ENCODE results near the gene PTPRZ1. TPM values are rescaled to one million over a fixed set of nuclear protein-coding genes. Genes with fewer than 3 reads are reported as not detected.

The PTPRZ1 gene
- total and polyA plus RNA-seq, 4 donors, result 0.07 to 0.17 (median 0.09) TPM; not detected in 1

DNA sequence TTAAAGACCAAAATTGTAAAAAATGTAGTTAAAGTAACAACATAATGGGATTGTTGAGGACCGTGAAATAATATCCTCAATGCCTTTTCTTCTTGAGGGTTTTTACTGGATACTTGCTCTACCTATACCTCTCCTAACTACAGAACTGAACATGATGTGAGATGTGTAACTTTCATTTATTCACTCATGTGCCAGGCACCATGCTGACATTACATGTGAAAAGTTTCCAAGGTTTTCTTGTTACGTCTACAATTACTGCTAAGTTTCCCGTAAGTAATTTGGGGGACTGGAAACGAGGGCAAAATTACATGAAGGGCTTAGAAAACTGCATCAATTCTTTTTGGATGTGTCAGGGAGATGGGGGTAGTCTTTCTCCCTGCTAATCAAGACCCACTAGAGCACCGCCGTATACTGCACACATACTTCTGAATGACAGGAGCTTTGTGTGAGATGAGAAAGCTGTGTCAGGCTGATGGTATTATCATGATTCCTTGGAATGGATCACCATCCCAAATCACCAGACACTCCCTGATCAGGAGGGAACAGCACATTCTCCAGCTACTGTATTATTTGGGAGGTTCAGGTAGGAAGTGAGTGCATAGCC, 41.8 kb downstream of the PTPRZ1 start:
- TF ChIP-seq EGR1 (IDR thresholded peaks at IDR 0.05; ENCODE audit: low read depth in 2 of 2), result no peak
- TF ChIP-seq, protein P1, sequence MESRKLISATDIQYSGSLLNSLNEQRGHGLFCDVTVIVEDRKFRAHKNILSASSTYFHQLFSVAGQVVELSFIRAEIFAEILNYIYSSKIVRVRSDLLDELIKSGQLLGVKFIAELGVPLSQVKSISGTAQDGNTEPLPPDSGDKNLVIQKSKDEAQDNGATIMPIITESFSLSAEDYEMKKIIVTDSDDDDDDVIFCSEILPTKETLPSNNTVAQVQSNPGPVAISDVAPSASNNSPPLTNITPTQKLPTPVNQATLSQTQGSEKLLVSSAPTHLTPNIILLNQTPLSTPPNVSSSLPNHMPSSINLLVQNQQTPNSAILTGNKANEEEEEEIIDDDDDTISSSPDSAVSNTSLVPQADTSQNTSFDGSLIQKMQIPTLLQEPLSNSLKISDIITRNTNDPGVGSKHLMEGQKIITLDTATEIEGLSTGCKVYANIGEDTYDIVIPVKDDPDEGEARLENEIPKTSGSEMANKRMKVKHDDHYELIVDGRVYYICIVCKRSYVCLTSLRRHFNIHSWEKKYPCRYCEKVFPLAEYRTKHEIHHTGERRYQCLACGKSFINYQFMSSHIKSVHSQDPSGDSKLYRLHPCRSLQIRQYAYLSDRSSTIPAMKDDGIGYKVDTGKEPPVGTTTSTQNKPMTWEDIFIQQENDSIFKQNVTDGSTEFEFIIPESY (IDR thresholded peaks at IDR 0.05), result no peak
- no peak for TF ChIP-seq HNF4G (IDR thresholded peaks at IDR 0.05)
- H3K9ac ChIP-seq (ENCODE audit: low read depth in 1 of 2, low read length in 2 of 2), result no peak overlapping the region
- WGBS, result 75% methylated on average over 6 of the region's 6 CpGs
- H3K27ac ChIP-seq (ENCODE audit: low read depth in 1 of 2, low read length in 2 of 2), result no peak overlapping the region
- H3K27me3 ChIP-seq (ENCODE audit: control insufficient read depth in 4 of 4, insufficient read depth in 4 of 4, low read length in 3 of 4), result no peaks in the 10 kb centered on the region
- no peak overlapping the region for H3K4me3 ChIP-seq (ENCODE audit: low read depth in 1 of 3, low read length in 3 of 3)
- H3K4me1 ChIP-seq (ENCODE audit: control insufficient read depth in 4 of 4, insufficient read depth in 4 of 4, low read length in 3 of 4), result no peaks in the 10 kb centered on the region
- H3K9me3 ChIP-seq (ENCODE audit: control insufficient read depth in 4 of 4, low read length in 3 of 4), result no peaks in the 10 kb centered on the region
- DNase-seq (ENCODE audit: low spot score), result no peak
- no peaks in the 10 kb centered on the region for H3K36me3 ChIP-seq (ENCODE audit: control insufficient read depth in 4 of 4, insufficient read depth in 3 of 4, low read depth in 1 of 4, low read length in 3 of 4)

DNA sequence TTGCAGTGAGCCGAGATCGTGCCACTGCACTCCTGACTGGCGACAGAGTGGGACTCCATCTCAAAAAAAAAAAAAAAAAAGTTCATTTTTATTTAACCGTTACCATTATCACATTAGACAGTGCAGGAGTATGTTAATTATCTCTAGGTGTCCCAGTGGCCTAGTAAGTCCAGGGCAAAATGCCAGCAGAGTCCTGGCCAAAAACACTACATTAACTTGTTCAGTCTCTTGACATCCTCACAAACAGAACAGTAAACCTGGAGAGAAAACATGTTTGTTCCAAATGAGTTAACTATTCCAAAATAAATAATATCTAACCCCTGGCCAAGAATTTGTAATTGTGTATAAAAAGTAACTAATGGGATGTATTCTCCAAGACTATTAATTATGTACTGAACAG, 43.2 kb downstream of the PTPRZ1 start:
- Histone ChIP-seq H3K9ac (ENCODE audit: low read depth in 1 of 2, low read length in 2 of 2) (no peak overlapping the region), H3K36me3 (ENCODE audit: control insufficient read depth in 4 of 4, insufficient read depth in 3 of 4, low read depth in 1 of 4, low read length in 3 of 4) (no peaks in the 10 kb centered on the region), H3K4me1 (ENCODE audit: control insufficient read depth in 4 of 4, insufficient read depth in 4 of 4, low read length in 3 of 4) (no peaks in the 10 kb centered on the region), H3K9me3 (ENCODE audit: control insufficient read depth in 4 of 4, low read length in 3 of 4) (no peaks in the 10 kb centered on the region), H3K4me3 (ENCODE audit: low read depth in 1 of 3, low read length in 3 of 3) (no peak overlapping the region), H3K27me3 (ENCODE audit: control insufficient read depth in 4 of 4, insufficient read depth in 4 of 4, low read length in 3 of 4) (no peaks in the 10 kb centered on the region), H3K27ac (ENCODE audit: low read depth in 1 of 2, low read length in 2 of 2) (no peak overlapping the region)
- no peak for DNase-seq (ENCODE audit: low spot score)
- no peak for TF ChIP-seq YY1 (IDR thresholded peaks at IDR 0.05)
- no peak for TF ChIP-seq FOXA1 (IDR thresholded peaks at IDR 0.05)
- 86% methylated on average over 4 of the region's 4 CpGs for WGBS

DNA sequence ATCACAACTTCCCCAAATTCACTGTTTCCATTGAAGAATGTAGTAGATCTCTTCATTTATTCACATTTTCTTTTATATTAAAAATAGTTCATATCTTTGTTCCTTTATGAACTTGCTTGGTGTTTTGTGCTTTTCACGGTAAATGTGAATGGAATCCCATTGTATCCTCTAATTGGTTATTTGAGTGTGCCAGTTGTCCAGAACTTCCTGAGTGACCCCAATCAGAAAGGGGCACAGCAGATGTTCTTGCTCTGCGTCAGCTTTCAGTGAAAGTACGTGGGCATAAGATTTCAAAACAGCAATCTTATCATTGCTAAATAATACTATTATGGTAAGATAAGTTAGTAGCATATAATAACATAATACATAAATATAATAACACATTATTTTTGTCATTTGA, 47.0 kb downstream of the PTPRZ1 start:
- Histone ChIP-seq H3K27ac (ENCODE audit: low read depth in 1 of 2, low read length in 2 of 2) (no peak overlapping the region), H3K4me1 (ENCODE audit: control insufficient read depth in 4 of 4, insufficient read depth in 4 of 4, low read length in 3 of 4) (no peaks in the 10 kb centered on the region), H3K9ac (ENCODE audit: low read depth in 1 of 2, low read length in 2 of 2) (no peak overlapping the region), H3K36me3 (ENCODE audit: control insufficient read depth in 4 of 4, insufficient read depth in 3 of 4, low read depth in 1 of 4, low read length in 3 of 4) (no peaks in the 10 kb centered on the region), H3K9me3 (ENCODE audit: control insufficient read depth in 4 of 4, low read length in 3 of 4) (no peaks in the 10 kb centered on the region), H3K4me3 (ENCODE audit: low read depth in 1 of 3, low read length in 3 of 3) (no peak overlapping the region), H3K27me3 (ENCODE audit: control insufficient read depth in 4 of 4, insufficient read depth in 4 of 4, low read length in 3 of 4) (no peaks in the 10 kb centered on the region)
- no peak for TF ChIP-seq YY1 (IDR thresholded peaks at IDR 0.05)
- 68% methylated on average over 3 of the region's 3 CpGs for WGBS
- DNase-seq (ENCODE audit: low spot score), result no peak

DNA sequence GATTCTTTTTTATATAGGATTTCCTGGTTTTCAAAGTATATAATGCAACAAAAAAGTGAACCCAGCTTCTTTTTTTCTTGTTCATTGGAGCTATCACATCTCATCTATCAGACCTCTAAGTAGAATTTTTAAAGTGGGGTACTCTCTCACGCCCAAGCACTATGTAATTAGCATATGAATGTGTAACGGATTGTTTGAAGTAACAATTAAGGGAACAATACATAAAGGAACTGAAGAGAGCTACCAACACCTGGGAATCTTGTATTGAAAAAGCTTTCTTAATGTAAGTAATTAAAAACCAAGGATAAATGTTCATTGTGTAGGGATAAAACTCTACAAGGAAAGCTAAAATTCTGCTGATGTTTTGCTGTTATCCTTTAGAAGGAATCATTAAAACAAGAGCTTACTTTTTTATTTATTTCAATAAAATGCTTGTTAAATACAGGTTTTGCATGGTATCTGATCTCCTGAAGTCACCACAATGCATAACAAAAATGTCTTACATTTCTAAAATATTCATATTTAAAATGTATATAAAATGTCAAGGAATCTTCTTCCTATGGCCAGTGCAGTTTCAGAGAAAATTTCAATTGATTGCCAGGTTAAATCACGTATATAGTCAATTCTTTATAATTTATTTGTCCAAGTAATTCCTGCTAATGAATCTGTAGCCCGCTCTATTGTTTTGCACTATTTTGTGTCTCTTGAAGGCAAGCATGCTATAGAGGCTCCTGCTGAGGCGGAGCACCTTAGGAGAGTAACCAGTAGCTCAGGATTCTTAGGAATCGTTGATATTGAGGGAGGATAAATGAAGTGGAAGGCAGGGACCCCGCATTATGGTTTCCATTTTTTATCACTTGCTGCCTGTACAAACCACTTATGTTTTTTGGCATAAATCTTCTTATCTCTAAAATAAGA, 51.6 kb downstream of the PTPRZ1 start:
- 65% methylated on average over 7 of the region's 7 CpGs for WGBS
- Histone ChIP-seq H3K36me3 (ENCODE audit: control insufficient read depth in 4 of 4, insufficient read depth in 3 of 4, low read depth in 1 of 4, low read length in 3 of 4) (no peaks in the 10 kb centered on the region), H3K4me3 (ENCODE audit: low read depth in 1 of 3, low read length in 3 of 3) (no peak overlapping the region)

More for the DNA sequence above, 51.6 kb downstream of the PTPRZ1 start:
- Histone ChIP-seq H3K4me1 (ENCODE audit: control insufficient read depth in 4 of 4, insufficient read depth in 4 of 4, low read length in 3 of 4) (no peaks in the 10 kb centered on the region), H3K27ac (ENCODE audit: low read depth in 1 of 2, low read length in 2 of 2) (no peak overlapping the region), H3K9me3 (ENCODE audit: control insufficient read depth in 4 of 4, low read length in 3 of 4) (no peaks in the 10 kb centered on the region), H3K27me3 (ENCODE audit: control insufficient read depth in 4 of 4, insufficient read depth in 4 of 4, low read length in 3 of 4) (no peaks in the 10 kb centered on the region), H3K9ac (ENCODE audit: low read depth in 1 of 2, low read length in 2 of 2) (no peak overlapping the region)
- TF ChIP-seq, protein P1 (IDR thresholded peaks at IDR 0.05), result no peak
- TF ChIP-seq RAD21 (IDR thresholded peaks at IDR 0.05), result no peak
- TF ChIP-seq, protein P2, sequence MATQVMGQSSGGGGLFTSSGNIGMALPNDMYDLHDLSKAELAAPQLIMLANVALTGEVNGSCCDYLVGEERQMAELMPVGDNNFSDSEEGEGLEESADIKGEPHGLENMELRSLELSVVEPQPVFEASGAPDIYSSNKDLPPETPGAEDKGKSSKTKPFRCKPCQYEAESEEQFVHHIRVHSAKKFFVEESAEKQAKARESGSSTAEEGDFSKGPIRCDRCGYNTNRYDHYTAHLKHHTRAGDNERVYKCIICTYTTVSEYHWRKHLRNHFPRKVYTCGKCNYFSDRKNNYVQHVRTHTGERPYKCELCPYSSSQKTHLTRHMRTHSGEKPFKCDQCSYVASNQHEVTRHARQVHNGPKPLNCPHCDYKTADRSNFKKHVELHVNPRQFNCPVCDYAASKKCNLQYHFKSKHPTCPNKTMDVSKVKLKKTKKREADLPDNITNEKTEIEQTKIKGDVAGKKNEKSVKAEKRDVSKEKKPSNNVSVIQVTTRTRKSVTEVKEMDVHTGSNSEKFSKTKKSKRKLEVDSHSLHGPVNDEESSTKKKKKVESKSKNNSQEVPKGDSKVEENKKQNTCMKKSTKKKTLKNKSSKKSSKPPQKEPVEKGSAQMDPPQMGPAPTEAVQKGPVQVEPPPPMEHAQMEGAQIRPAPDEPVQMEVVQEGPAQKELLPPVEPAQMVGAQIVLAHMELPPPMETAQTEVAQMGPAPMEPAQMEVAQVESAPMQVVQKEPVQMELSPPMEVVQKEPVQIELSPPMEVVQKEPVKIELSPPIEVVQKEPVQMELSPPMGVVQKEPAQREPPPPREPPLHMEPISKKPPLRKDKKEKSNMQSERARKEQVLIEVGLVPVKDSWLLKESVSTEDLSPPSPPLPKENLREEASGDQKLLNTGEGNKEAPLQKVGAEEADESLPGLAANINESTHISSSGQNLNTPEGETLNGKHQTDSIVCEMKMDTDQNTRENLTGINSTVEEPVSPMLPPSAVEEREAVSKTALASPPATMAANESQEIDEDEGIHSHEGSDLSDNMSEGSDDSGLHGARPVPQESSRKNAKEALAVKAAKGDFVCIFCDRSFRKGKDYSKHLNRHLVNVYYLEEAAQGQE (IDR thresholded peaks at IDR 0.05), result no peak
- no peak for TF ChIP-seq HNF4A (conservative IDR thresholded peaks at IDR 0.05)
- TF ChIP-seq, protein P3, sequence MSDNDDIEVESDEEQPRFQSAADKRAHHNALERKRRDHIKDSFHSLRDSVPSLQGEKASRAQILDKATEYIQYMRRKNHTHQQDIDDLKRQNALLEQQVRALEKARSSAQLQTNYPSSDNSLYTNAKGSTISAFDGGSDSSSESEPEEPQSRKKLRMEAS (IDR thresholded peaks at IDR 0.05), result no peak
- no peak for TF ChIP-seq JUND (IDR thresholded peaks at IDR 0.05)
- TF ChIP-seq HNF4G (IDR thresholded peaks at IDR 0.05), result no peak
- TF ChIP-seq RXRA (IDR thresholded peaks at IDR 0.05), result no peak
- TF ChIP-seq SP1 (IDR thresholded peaks at IDR 0.05), result no peak
- TF ChIP-seq FOXA2 (IDR thresholded peaks at IDR 0.05), result no peak
- DNase-seq (ENCODE audit: low spot score), result no peak
